Measurements from ENCODE around the gene CENPB.

- TF ChIP-seq CTCF (IDR thresholded peaks at IDR 0.05), result no peak
- TF ChIP-seq POLR2A (IDR thresholded peaks at IDR 0.05), result no peak
- TF ChIP-seq POLR2AphosphoS5 (IDR thresholded peaks at IDR 0.05), result no peak
Measured at GRCh38 chr20:3775457-3776108, 11.0 kb downstream of the CENPB start.
